ENCODE data around the gene KNDC1.

Gene KNDC1

GRCh38 chr10:133208466-133208865 is 48.4 kb downstream of the KNDC1 start:
- H3K4me1 ChIP-seq (ENCODE audit: low read depth, poor library complexity, severe bottlenecking): no peaks in the 10 kb centered on the region
- H4K20me1 ChIP-seq (ENCODE audit: insufficient read depth): no peaks in the 10 kb centered on the region
- H2AFZ ChIP-seq (ENCODE audit: low read depth): no peak overlapping the region
- H3K27ac ChIP-seq: no peak overlapping the region
- H3K36me3 ChIP-seq (ENCODE audit: insufficient read depth): no peaks in the 10 kb centered on the region
- no peaks in the 10 kb centered on the region for H3K79me2 ChIP-seq (ENCODE audit: insufficient read depth, low read depth)
- H3K9ac ChIP-seq: no peak overlapping the region
- H3K4me2 ChIP-seq: no peak overlapping the region
- no peak overlapping the region for H3K4me3 ChIP-seq (IDR thresholded peaks at IDR 0.05; ENCODE audit: insufficient read depth, low read depth, low read length)
- TF ChIP-seq CTCF (conservative IDR thresholded peaks at IDR 0.05; ENCODE audit: low read depth, low read length): no peak
- peaks cover 40% of the 10 kb centered on the region for H3K27me3 ChIP-seq (ENCODE audit: insufficient read depth, low read depth)

DNA sequence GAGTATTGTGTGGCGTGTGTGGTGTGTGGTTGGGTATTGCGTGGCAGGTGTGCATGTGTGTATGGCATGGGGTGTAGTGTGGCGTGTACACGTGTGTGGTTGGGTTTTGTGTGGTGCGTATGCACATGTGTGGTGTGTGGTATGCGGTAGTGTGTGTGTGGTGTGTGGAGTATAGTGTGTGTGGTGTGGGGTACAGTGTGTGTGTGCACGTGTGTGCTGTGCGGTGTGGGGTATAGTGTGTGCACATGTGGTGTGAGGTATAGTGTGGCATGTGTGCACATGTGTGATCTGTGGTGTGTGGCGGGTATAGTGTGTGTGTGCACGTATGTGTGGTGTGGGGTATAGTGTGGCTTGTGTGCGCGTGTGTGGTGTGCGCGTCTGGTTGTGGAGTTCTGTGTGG is 49.1 kb downstream of the KNDC1 start:
- Histone ChIP-seq H3K36me3 (ENCODE audit: insufficient read depth) (no peaks in the 10 kb centered on the region), H4K20me1 (ENCODE audit: insufficient read depth) (no peaks in the 10 kb centered on the region), H3K27me3 (ENCODE audit: insufficient read depth, low read depth) (peaks cover 36% of the 10 kb centered on the region), H3K4me3 (IDR thresholded peaks at IDR 0.05; ENCODE audit: insufficient read depth, low read depth, low read length) (no peak overlapping the region), H3K27ac (no peak overlapping the region), H3K4me1 (ENCODE audit: low read depth, poor library complexity, severe bottlenecking) (no peaks in the 10 kb centered on the region), H3K4me2 (no peak overlapping the region), H3K79me2 (ENCODE audit: insufficient read depth, low read depth) (no peaks in the 10 kb centered on the region), H2AFZ (ENCODE audit: low read depth) (no peak overlapping the region), H3K9ac (no peak overlapping the region)
- no peak for TF ChIP-seq CTCF (conservative IDR thresholded peaks at IDR 0.05; ENCODE audit: low read depth, low read length)

DNA sequence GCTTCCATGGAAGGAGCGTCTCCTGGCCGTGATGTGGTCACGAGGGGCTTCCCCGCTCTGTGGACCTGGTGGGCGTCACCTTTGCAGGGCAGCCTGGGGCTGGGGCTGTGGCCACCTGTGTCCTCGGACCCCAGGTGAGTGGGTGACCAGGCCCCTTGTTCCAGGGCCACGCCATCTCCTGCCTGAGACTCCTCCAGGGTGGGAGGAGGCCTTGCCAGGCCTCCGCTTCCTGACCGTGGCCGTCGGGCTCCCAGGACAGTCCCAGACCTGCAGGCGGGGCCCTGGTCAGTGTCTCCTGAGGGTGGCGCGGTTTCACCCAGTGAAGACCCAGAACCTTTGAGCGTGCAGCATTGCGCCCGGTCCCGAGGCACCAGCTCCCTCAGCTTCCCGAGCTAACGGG is 49.6 kb downstream of the KNDC1 start:
- TF ChIP-seq CTCF (conservative IDR thresholded peaks at IDR 0.05; ENCODE audit: low read depth, low read length): no peak
- Histone ChIP-seq H3K36me3 (ENCODE audit: insufficient read depth) (no peaks in the 10 kb centered on the region), H3K9ac (no peak overlapping the region), H2AFZ (ENCODE audit: low read depth) (no peak overlapping the region), H3K4me1 (ENCODE audit: low read depth, poor library complexity, severe bottlenecking) (no peaks in the 10 kb centered on the region), H3K4me3 (IDR thresholded peaks at IDR 0.05; ENCODE audit: insufficient read depth, low read depth, low read length) (no peak overlapping the region), H3K4me2 (no peak overlapping the region), H3K79me2 (ENCODE audit: insufficient read depth, low read depth) (no peaks in the 10 kb centered on the region), H3K27me3 (ENCODE audit: insufficient read depth, low read depth) (peaks cover 31% of the 10 kb centered on the region), H4K20me1 (ENCODE audit: insufficient read depth) (no peaks in the 10 kb centered on the region), H3K27ac (no peak overlapping the region)

DNA sequence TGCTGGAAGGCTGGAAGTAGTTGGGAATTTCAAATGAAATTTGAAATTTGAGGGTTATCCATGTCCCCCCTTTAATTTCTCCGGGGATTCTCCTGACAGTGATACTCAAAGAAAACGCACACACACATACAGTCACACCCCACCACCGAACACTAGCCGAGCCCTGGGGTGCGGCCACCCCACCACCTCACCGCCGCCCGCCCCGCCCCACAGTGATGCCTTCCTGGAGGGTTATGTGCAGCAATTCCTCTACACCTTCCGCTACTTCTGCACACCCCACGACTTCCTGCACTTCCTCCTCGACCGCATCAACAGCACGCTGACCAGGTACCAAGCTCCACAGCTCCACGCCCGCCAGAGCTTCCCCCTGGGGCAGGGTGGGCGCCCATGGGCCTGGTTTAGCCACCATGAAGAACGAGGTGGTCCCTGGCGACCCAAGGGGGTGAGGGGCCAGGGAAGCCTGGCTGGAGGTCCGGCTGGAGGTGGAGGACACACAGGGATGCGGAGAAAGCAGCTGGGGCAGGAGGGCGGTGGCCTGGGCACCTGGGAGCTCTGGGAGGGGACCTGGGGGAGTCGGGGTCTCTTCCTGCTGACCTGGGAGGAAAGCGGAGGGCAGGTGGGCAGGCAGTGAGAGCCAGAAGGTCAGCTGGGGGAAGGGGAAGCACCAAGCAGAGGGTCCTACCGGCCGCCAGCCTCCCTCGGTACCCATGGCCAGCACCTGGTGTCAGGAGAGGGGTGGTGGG is 50.5 kb downstream of the KNDC1 start:
- Histone ChIP-seq H3K4me3 (IDR thresholded peaks at IDR 0.05; ENCODE audit: insufficient read depth, low read depth, low read length) (no peak overlapping the region), H3K36me3 (ENCODE audit: insufficient read depth) (no peaks in the 10 kb centered on the region), H3K4me1 (ENCODE audit: low read depth, poor library complexity, severe bottlenecking) (no peaks in the 10 kb centered on the region), H3K4me2 (no peak overlapping the region), H4K20me1 (ENCODE audit: insufficient read depth) (no peaks in the 10 kb centered on the region), H3K9ac (no peak overlapping the region), H3K79me2 (ENCODE audit: insufficient read depth, low read depth) (no peaks in the 10 kb centered on the region), H3K27me3 (ENCODE audit: insufficient read depth, low read depth) (peaks cover 24% of the 10 kb centered on the region; the same call in 1 of the 2 replicates), H3K27ac (no peak overlapping the region), H2AFZ (ENCODE audit: low read depth) (no peak overlapping the region)
- no peak for TF ChIP-seq CTCF (conservative IDR thresholded peaks at IDR 0.05; ENCODE audit: low read depth, low read length)

Data from KMS-11 (cell line).